CD4-positive, alpha-beta T cell treated with Interleukin-15 for 4 hours (primary cell): Measurements from ENCODE around the gene SGTA.

Experiments
- DNase-seq: peaks from one replicate; pipeline ENCODE4 v3.0.0-alpha.2; 2020; ENCODE audit warnings: low spot score

SGTA gene

DNA sequence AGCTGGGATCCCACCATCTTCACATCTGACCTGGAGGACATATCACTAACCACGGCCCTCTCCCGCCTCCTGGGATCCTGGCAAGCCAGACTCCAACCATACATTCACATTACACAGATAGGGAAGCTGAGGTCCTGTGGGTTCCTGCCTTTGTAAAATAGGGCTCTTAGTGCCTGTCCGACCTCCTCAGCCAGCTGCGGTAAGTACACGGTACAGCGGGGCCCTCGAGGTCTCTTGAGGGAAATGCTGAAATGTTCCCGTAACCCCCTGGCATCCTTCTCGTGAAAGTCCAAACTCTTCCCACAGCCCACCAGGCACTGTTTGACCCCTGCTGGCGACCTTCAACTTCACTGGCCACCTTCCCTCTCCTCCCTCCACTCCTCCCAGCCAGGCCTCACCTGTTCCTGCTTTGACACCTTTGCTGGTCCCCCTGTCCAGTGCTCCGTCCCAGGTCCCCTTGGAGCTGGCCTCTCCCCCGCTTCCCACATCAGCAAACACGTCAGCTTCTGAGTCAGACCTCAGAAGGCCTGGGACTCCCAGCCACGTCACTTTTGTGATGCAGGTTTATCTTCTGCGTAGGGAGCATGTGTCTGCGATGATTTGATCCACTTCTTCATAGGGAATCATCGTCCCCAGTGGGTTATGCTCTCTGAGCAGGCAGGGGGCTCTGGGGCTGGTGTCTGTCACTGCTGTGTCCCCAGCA is 71.8 kb downstream of the SGTA start:
- DNase-seq = no peak

DNA sequence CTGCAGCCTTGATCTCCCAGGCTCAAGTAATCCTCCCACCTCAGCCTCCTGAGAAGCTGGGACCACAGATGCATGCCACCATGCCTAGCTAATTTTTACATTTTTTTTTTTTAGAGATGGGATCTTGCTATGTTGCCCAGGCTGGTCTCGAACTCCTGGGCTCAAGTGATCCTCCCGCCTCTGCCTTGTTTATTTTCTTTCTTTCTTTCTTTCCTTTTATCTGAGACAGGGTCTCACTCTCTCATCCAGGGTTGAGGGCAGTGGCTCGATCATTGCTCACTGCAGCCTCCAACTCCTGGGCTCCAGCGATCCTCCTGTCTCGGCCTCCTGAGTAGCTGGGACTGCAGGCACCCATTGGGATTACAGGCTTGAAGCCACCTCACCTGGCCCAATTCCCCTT is 76.8 kb downstream of the SGTA start:
- DNase-seq = no peak
